MCF 10A (cell line): Measurements from ENCODE around the gene EMC1. TPM values are rescaled to one million over a fixed set of nuclear protein-coding genes. Genes with fewer than 3 reads are reported as not detected.

Experiments used
- BruUV-seq: library from RNA; stranded (reverse); fragments of 400-500 nt; replicated peaks from 2 replicates; lab custom pipeline; 2021; lab: Mats Ljungman, UMichigan
- CTCF ChIA-PET: fragments of 300-600 bp; sonication (Branson Sonifier 250); formaldehyde crosslinking; extraction: SDS; loops from one replicate; lab custom pipeline; 2021; ENCODE audit warnings: antibody characterized with exemption, inconsistent platforms; lab: Yijun Ruan, JAX
- POLR2A ChIA-PET: fragments of 300-600, 350-650 bp; sonication (Branson Sonifier 250); formaldehyde crosslinking; extraction: SDS; loops from one replicate; lab custom pipeline; 2020; ENCODE audit warnings: antibody characterized with exemption, inconsistent platforms; lab: Yijun Ruan, JAX
- DNase-seq: peaks from one replicate; pipeline ENCODE4 v3.0.0-alpha.2; 2018; ENCODE audit not compliant: unreplicated experiment
- H3K27ac Mint-ChIP-seq: one replicate; pipeline ENCODE4 v1.8.0; 2022; ENCODE audit warnings: mild to moderate bottlenecking, low read depth, mixed read lengths; ENCODE audit not compliant: unreplicated experiment
- H3K27me3 Mint-ChIP-seq: one replicate; pipeline ENCODE4 v1.8.0; 2022; ENCODE audit warnings: mixed read lengths; ENCODE audit not compliant: insufficient read depth, unreplicated experiment
- H3K36me3 Mint-ChIP-seq: one replicate; pipeline ENCODE4 v1.8.0; 2022; ENCODE audit warnings: mild to moderate bottlenecking, moderate library complexity, mixed read lengths; ENCODE audit not compliant: insufficient read depth, unreplicated experiment
- H3K4me1 Mint-ChIP-seq: one replicate; pipeline ENCODE4 v1.8.0; 2022; ENCODE audit warnings: mixed read lengths; ENCODE audit not compliant: insufficient read depth, unreplicated experiment
- H3K4me3 Mint-ChIP-seq: one replicate; pipeline ENCODE4 v1.8.0; 2022; ENCODE audit warnings: mild to moderate bottlenecking, moderate library complexity, mixed read lengths; ENCODE audit not compliant: unreplicated experiment
- H3K9me3 Mint-ChIP-seq: one replicate; pipeline ENCODE4 v1.8.0; 2022; ENCODE audit warnings: mixed read lengths; ENCODE audit not compliant: unreplicated experiment
- CTCF ChIP-seq: fragments of 200-600 bp; IDR thresholded peaks from one replicate; pipeline ENCODE4 v1.8.0; 2022; ENCODE audit warnings: antibody characterized with exemption, mild to moderate bottlenecking; ENCODE audit not compliant: unreplicated experiment
- intact Hi-C: fragments of 100-400 bp; cut with micrococcal nuclease; formaldehyde crosslinking; loops from 2 replicates; pipeline ENCODE4 v1.14.1; 2022
- total RNA-seq: library from RNA; stranded (reverse); gene quantifications from 2 replicates; pipeline ENCODE4 v1.2.3, GENCODE V29; 2022

EMC1 gene
- total RNA-seq, 1 experiment from 2014 or later = 75.9 TPM

DNA sequence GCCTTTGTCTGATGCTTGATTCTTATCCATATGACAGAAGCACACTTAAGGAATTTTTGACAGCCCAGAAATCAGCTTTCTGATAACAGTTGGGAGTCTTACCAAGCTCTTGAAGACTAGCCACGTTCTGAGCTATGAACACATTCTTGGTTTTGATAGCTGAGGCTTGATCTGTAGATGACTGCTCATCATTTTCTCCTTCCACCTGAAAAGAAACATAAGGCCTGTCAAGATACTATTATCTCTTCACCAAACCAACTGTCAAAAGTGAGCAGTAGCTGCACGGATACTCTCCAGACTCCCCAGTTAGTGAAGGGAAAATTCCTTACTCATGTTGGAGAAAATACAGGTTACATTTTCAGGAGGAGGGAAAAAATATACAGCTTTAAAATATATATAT, 53.5 kb downstream of the EMC1 start:
- CTCF ChIA-PET = interaction anchor here (0.6 to 0.9 kb wide), 3 partner anchors 17 to 208 kb away, joined by 3 to 4 read pairs (median 3); no protein-coding TSS in a partner anchor
- Mint-ChIP-seq H3K27ac (no peak overlapping the region), H3K4me1 (no peaks in the 10 kb centered on the region), H3K4me3 (no peak overlapping the region), H3K36me3 (peaks cover 87% of the 10 kb centered on the region), H3K27me3 (no peaks in the 10 kb centered on the region), H3K9me3 (no peaks in the 10 kb centered on the region)
- no TSS peak for BruUV-seq
- POLR2A ChIA-PET = interaction anchor here (1.4 kb wide), 1 partner anchor 11 kb away, joined by 3 read pairs; no protein-coding TSS in a partner anchor
- no peak for TF ChIP-seq CTCF
- DNase-seq = no peak
- intact Hi-C loops = no loop called here

GRCh38 chr1:19196331-19196730, 55.0 kb downstream of the EMC1 start:
- no peak overlapping the region for H3K27ac Mint-ChIP-seq
- TF ChIP-seq CTCF = no peak
- intact Hi-C loops = no loop called here
- ChIA-PET POLR2A (no interaction called here), CTCF (no interaction called here)
- no peaks in the 10 kb centered on the region for H3K27me3 Mint-ChIP-seq
- DNase-seq = no peak
- H3K9me3 Mint-ChIP-seq = no peaks in the 10 kb centered on the region
- BruUV-seq = TSS peak; percentile 5
- no peaks in the 10 kb centered on the region for H3K4me1 Mint-ChIP-seq
- H3K36me3 Mint-ChIP-seq = peaks cover 91% of the 10 kb centered on the region
- no peak overlapping the region for H3K4me3 Mint-ChIP-seq

- CTCF ChIA-PET = interaction anchor here (0.7 kb wide), 1 partner anchor 11 kb away, joined by 3 read pairs; no protein-coding TSS in a partner anchor
- no TSS peak for BruUV-seq
Observed at GRCh38 chr1:19193004-19193403, 58.3 kb downstream of the EMC1 start.

DNA sequence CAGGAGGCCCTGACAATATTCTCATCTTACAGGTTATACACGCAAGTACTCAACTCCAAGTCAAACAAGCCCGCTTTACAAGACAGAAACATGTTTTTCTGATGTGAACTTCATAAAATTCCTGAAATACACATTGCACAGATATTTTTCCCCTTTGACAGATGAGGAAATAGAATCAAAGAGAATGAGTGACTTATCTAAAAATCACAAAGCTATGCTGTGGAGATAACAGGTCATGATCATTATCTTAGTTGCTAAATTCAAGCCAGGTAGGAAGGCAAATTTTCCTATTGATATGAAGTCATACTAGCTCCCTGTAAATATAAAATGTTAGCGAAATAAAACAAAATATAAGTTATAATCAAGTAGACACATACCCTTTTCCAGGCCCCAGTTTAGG, 59.5 kb downstream of the EMC1 start:
- H3K4me1 Mint-ChIP-seq = no peaks in the 10 kb centered on the region
- H3K27me3 Mint-ChIP-seq = no peaks in the 10 kb centered on the region
- DNase-seq = no peak

More at GRCh38 chr1:19193004-19193403, 58.3 kb downstream of the EMC1 start:
- H3K4me3 Mint-ChIP-seq = no peak overlapping the region
- POLR2A ChIA-PET = interaction anchor here (1.5 kb wide), 1 partner anchor 16 kb away, joined by 4 read pairs; no protein-coding TSS in a partner anchor
- no peaks in the 10 kb centered on the region for H3K27me3 Mint-ChIP-seq
- H3K9me3 Mint-ChIP-seq = no peaks in the 10 kb centered on the region
- no peak for TF ChIP-seq CTCF
- intact Hi-C loops = no loop called here
- peaks cover 84% of the 10 kb centered on the region for H3K36me3 Mint-ChIP-seq
- no peak for DNase-seq
- H3K27ac Mint-ChIP-seq = no peak overlapping the region
- H3K4me1 Mint-ChIP-seq = no peaks in the 10 kb centered on the region

More for the DNA sequence above, 59.5 kb downstream of the EMC1 start:
- ChIA-PET POLR2A (no interaction called here), CTCF (interaction anchor here (0.9 to 1.0 kb wide), 2 partner anchors 9 to 13 kb away, joined by 4 read pairs; no protein-coding TSS in a partner anchor)
- no TSS peak for BruUV-seq
- no peaks in the 10 kb centered on the region for H3K9me3 Mint-ChIP-seq
- H3K36me3 Mint-ChIP-seq = peaks cover 86% of the 10 kb centered on the region
- no peak for TF ChIP-seq CTCF
- H3K4me3 Mint-ChIP-seq = no peak overlapping the region
- intact Hi-C loops = no loop called here
- no peak overlapping the region for H3K27ac Mint-ChIP-seq
